HEK293T (cell line): Measurements from ENCODE around the gene TTBK1.

ENCODE experiments used
- PKNOX1 ChIP-seq: fragments of 450-650 bp; IDR thresholded peaks from 2 replicates; pipeline ENCODE4 v1.6.1; 2016
- SP1 ChIP-seq: fragments of 450-650 bp; IDR thresholded peaks from 2 replicates; pipeline ENCODE4 v1.6.1; 2017

- TF ChIP-seq SP1 (no peak), PKNOX1 (no peak)
Measured at GRCh38 chr6:43217351-43217750, 25.9 kb upstream of the TTBK1 start.
